A673 (cell line): ENCODE results near the gene PTGS2. TPM values are rescaled to one million over a fixed set of nuclear protein-coding genes. Genes with fewer than 3 reads are reported as not detected.
A peak's percentile ranks its signal among the peaks of the same experiment; 100 is the strongest.

Experiments
- BruUV-seq: library from RNA; stranded (reverse); fragments of 400-500 nt; replicated peaks from 2 replicates; lab custom pipeline; 2021; lab: Mats Ljungman, UMichigan
- CTCF ChIA-PET: fragments of 300-600 bp; sonication (Branson Sonifier 250); formaldehyde crosslinking; loops from one replicate; lab custom pipeline; 2022; ENCODE audit warnings: antibody characterized with exemption; lab: Charles Lee
- POLR2A ChIA-PET: fragments of 300-600 bp; sonication (Branson Sonifier 250); formaldehyde crosslinking; loops from one replicate; lab custom pipeline; 2022; ENCODE audit warnings: antibody characterized with exemption; ENCODE audit not compliant: low non-redundant PET; lab: Charles Lee
- DNase-seq: peaks from one replicate; pipeline ENCODE4 v3.0.0-alpha.2; 2015; ENCODE audit warnings: low spot score
- H3K27ac ChIP-seq: fragments of 200-600 bp; sonication (generic); 2 replicates; pipeline ENCODE4 v1.5.1; 2016; ENCODE audit warnings: mixed run types, low read depth, mild to moderate bottlenecking, mixed read lengths, antibody characterized with exemption, low read length; ENCODE audit not compliant: poor library complexity, severe bottlenecking
- H3K27me3 ChIP-seq: fragments of 200-600 bp; sonication (generic); replicated peaks from 2 replicates; pipeline ENCODE4 v1.6.1; 2017; ENCODE audit warnings: mixed run types, low read depth, mild to moderate bottlenecking, mixed read lengths, antibody characterized with exemption, low read length; ENCODE audit not compliant: insufficient read depth, poor library complexity
- H3K36me3 ChIP-seq: fragments of 200-600 bp; sonication (generic); 2 replicates; pipeline ENCODE4 v1.6.1; 2016; ENCODE audit warnings: mixed run types, mild to moderate bottlenecking, mixed read lengths, antibody characterized with exemption, low read length; ENCODE audit not compliant: insufficient read depth, poor library complexity, severe bottlenecking
- H3K4me1 ChIP-seq: fragments of 200-600 bp; sonication (generic); 2 replicates; pipeline ENCODE4 v1.6.1; 2017; ENCODE audit warnings: mixed run types, mild to moderate bottlenecking, mixed read lengths, antibody characterized with exemption, low read length; ENCODE audit not compliant: insufficient read depth, poor library complexity, severe bottlenecking
- H3K4me3 ChIP-seq: fragments of 200-600 bp; sonication (generic); 2 replicates; pipeline ENCODE4 v1.5.1; 2016; ENCODE audit warnings: low read depth, mixed run types, mild to moderate bottlenecking, mixed read lengths, low read length; ENCODE audit not compliant: poor library complexity, severe bottlenecking
- H3K9me3 ChIP-seq: fragments of 200-600 bp; sonication (generic); 2 replicates; pipeline ENCODE4 v1.6.1; 2016; ENCODE audit warnings: mixed run types, low read depth, mild to moderate bottlenecking, mixed read lengths, antibody characterized with exemption, low read length; ENCODE audit not compliant: poor library complexity, severe bottlenecking
- CTCF ChIP-seq: fragments of 300-800, 200-600 bp; sonication (generic); conservative IDR thresholded peaks from 2 replicates; pipeline ENCODE4 v1.5.1; 2017; ENCODE audit warnings: low read depth, mild to moderate bottlenecking, antibody characterized with exemption, low read length, moderate library complexity, mixed read lengths
- EZH2 ChIP-seq: fragments of 200-600 bp; sonication (generic); IDR thresholded peaks from 2 replicates; pipeline ENCODE4 v1.6.1; 2017; ENCODE audit warnings: borderline replicate concordance, low read depth, mild to moderate bottlenecking, mixed read lengths, antibody characterized with exemption, low read length; ENCODE audit not compliant: poor library complexity, severe bottlenecking
- intact Hi-C: fragments of 100-400 bp; cut with micrococcal nuclease; formaldehyde crosslinking; loops from one replicate; pipeline ENCODE4 v1.10.0; 2022; ENCODE audit not compliant: unreplicated experiment
- total RNA-seq: library from RNA; stranded (reverse); gene quantifications from 2 replicates; pipeline ENCODE4 v1.2.3, GENCODE V29; 2021

PTGS2 gene
- total RNA-seq, 1 experiment from 2014 or later: 5.8 TPM

- H3K9me3 ChIP-seq: no peaks in the 10 kb centered on the region
- no peak for DNase-seq
- no peak overlapping the region for H3K27ac ChIP-seq
- H3K27me3 ChIP-seq: no peaks in the 10 kb centered on the region
- H3K4me1 ChIP-seq: peaks cover 25% of the 10 kb centered on the region
- BruUV-seq: no TSS peak
- CTCF ChIA-PET: no interaction called here
- POLR2A ChIA-PET: no interaction called here
- no peaks in the 10 kb centered on the region for H3K36me3 ChIP-seq
- intact Hi-C loops: no loop called here
- TF ChIP-seq EZH2: no peak
- no peak for TF ChIP-seq CTCF
- no peak overlapping the region for H3K4me3 ChIP-seq
Measured at GRCh38 chr1:186717286-186717685, 37.1 kb upstream of the PTGS2 start.

- intact Hi-C loops: no loop called here
- peak; percentile 65 for DNase-seq
- CTCF ChIA-PET: interaction anchor here (0.5 kb wide), 1 partner anchor 60 kb away, joined by 5 read pairs; no protein-coding TSS in a partner anchor
- no peaks in the 10 kb centered on the region for H3K9me3 ChIP-seq
- TF ChIP-seq CTCF (no peak), EZH2 (no peak)
- POLR2A ChIA-PET: no interaction called here
- H3K4me1 ChIP-seq: peaks cover 25% of the 10 kb centered on the region
- H3K27ac ChIP-seq: peak overlapping the region; percentile 46
- no peaks in the 10 kb centered on the region for H3K36me3 ChIP-seq
- no peaks in the 10 kb centered on the region for H3K27me3 ChIP-seq
- BruUV-seq: no TSS peak
- no peak overlapping the region for H3K4me3 ChIP-seq
Measured at GRCh38 chr1:186715887-186716809, 35.9 kb upstream of the PTGS2 start.

GRCh38 chr1:186710696-186711095 lies 30.5 kb upstream of the PTGS2 start:
- no peak for TF ChIP-seq EZH2
- TF ChIP-seq CTCF: no peak
- no peak overlapping the region for H3K27ac ChIP-seq
- ChIA-PET CTCF (no interaction called here), POLR2A (no interaction called here)
- no peaks in the 10 kb centered on the region for H3K27me3 ChIP-seq
- BruUV-seq: no TSS peak
- peaks cover 6% of the 10 kb centered on the region for H3K4me1 ChIP-seq
- no peak for DNase-seq
- intact Hi-C loops: no loop called here
- no peak overlapping the region for H3K4me3 ChIP-seq
- H3K36me3 ChIP-seq: no peaks in the 10 kb centered on the region
- H3K9me3 ChIP-seq: no peaks in the 10 kb centered on the region
